ENCODE measurements around the gene FBXO41. TPM values are rescaled to one million over a fixed set of nuclear protein-coding genes. Genes with fewer than 3 reads are reported as not detected.

Gene FBXO41
- 1.5 TPM for total RNA-seq

GRCh38 chr2:73284296-73285158 lies at the start of gene FBXO41:
TSS of gene FBXO41 (minus strand) at chr2:73284478. CDS start at chr2:73269630, 14,848 bp downstream.

GRCh38 chr2:73293534-73294171 lies 9.4 kb upstream of the FBXO41 start, which contains the start of gene EGR4:
TSS of gene EGR4 (minus strand) at chr2:73293548. CDS start at chr2:73293317, 231 bp downstream.

GRCh38 chr2:73233932-73234832 lies 50.1 kb downstream of the FBXO41 start, which contains the start of gene CCT7:
TSS of gene CCT7 (plus strand) at chr2:73234308. CDS start at chr2:73234379, 71 bp downstream.

GRCh38 chr2:73233154-73233931 lies 50.9 kb downstream of the FBXO41 start, which contains the start of gene PRADC1:
TSS of gene PRADC1 (minus strand) at chr2:73233239. CDS start at chr2:73233160, 79 bp downstream.

GRCh38 chr2:73214120-73215035 lies 69.9 kb downstream of the FBXO41 start, which contains the start of gene SMYD5:
TSS of gene SMYD5 (plus strand) at chr2:73214245. CDS start at chr2:73214267, 22 bp downstream.

Small RNA genes lying within 50 kb of the gene (small RNA-seq; reads per million reads assigned to genes)
- gene RNU6-111P (ENCODE audit: low replicate concordance) = not detected

Other genes with a start within 250 kb of the FBXO41 start
- 25.7 TPM for gene SFXN5, start 212.8 kb downstream of the FBXO41 start, total RNA-seq
- gene RAB11FIP5, start 171.5 kb downstream of the FBXO41 start, total RNA-seq = 32.5 TPM
- gene NOTO, start 81.9 kb downstream of the FBXO41 start, total RNA-seq = not detected
- 20.7 TPM for gene SMYD5, start 70.2 kb downstream of the FBXO41 start, total RNA-seq
- gene PRADC1, start 51.2 kb downstream of the FBXO41 start, total RNA-seq = 26.8 TPM
- gene CCT7, start 50.2 kb downstream of the FBXO41 start, total RNA-seq = 189 TPM
- gene EGR4, start 9.1 kb upstream of the FBXO41 start, total RNA-seq = not detected
- 57.9 TPM for gene ALMS1, start 101.4 kb upstream of the FBXO41 start, total RNA-seq

Data from metanephros (tissue), 2 donors.